Central memory CD8-positive, alpha-beta T cell (primary cell): ENCODE measurements around the gene SNX1.

ENCODE experiments used
- ATAC-seq: fragments of 150-1000 bp; cut with Tn5 transposase; replicated peaks from 2 replicates; pipeline ENCODE4 v1.10.0; 2022; ENCODE audit warnings: mild to moderate bottlenecking, moderate FRiP score, moderate number of reproducible peaks; ENCODE audit not compliant: poor library complexity, severe bottlenecking; ENCODE audit errors: extremely low read depth
- DNase-seq, 2 donors: peaks; one replicate each; pipeline ENCODE4 v3.0.0; 2021; ENCODE audit warnings: low spot score in 2 of 2
- H3K27ac Mint-ChIP-seq: one replicate; pipeline ENCODE4 v1.8.0; 2022; ENCODE audit warnings: low read depth, mild to moderate bottlenecking, moderate library complexity, mixed read lengths
- H3K27me3 Mint-ChIP-seq: one replicate; pipeline ENCODE4 v1.8.0; 2022; ENCODE audit warnings: mixed read lengths
- H3K36me3 Mint-ChIP-seq: one replicate; pipeline ENCODE4 v1.8.0; 2022; ENCODE audit warnings: mild to moderate bottlenecking, moderate library complexity, mixed read lengths; ENCODE audit not compliant: insufficient read depth
- H3K4me1 Mint-ChIP-seq: one replicate; pipeline ENCODE4 v1.8.0; 2022; ENCODE audit warnings: mixed read lengths
- H3K4me3 Mint-ChIP-seq: one replicate; pipeline ENCODE4 v1.8.0; 2022; ENCODE audit warnings: mild to moderate bottlenecking, moderate library complexity, mixed read lengths
- H3K9me3 Mint-ChIP-seq: one replicate; pipeline ENCODE4 v1.8.0; 2022; ENCODE audit warnings: mixed read lengths

SNX1 gene

DNA sequence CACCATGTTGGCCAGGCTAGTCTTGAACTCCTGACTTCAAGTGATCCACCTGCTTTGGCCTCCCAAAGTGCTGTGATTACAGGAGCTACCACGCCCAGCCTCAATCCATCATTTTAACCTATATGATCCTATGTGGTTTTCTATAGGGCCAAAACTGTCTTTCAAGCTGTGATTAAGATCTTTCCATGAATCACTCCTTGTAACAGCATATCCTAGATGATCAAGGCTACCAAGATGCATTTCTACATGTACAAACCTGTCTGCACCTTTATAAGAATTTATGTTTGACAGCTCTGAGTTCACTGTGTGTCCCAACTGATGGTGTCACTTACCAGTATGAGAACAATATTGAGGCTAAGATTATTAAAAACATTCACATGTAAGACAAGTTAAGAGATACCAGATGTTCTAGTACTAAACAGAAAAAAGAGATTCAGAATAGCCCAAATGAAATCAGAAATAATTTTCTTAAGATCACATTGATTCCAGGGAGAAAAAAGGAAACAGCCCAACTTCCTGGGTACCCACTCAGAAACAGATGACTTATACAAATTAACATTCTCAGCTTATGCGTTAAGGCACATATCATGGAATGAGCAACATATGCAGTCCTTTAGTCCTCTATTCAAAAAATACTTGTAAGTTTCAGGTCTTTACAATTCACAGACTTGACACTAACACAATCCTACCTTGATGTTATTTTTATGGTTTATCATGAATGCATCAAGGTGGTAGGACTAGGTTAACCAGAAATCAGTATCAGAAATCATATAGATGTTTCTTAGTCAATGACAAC lies 91.8 kb downstream of the SNX1 start:
- H3K27ac Mint-ChIP-seq, result peak overlapping the region; percentile 69
- no peaks in the 10 kb centered on the region for H3K27me3 Mint-ChIP-seq
- peak overlapping the region; percentile 67 for H3K4me3 Mint-ChIP-seq
- DNase-seq (no peak), ATAC-seq (no peak)
- H3K4me1 Mint-ChIP-seq, result peaks cover 12% of the 10 kb centered on the region
- peaks cover 9% of the 10 kb centered on the region for H3K36me3 Mint-ChIP-seq
- no peaks in the 10 kb centered on the region for H3K9me3 Mint-ChIP-seq
